HG02623 (cell line): Measurements from ENCODE around the gene KCNQ4.

ENCODE experiments used
- ATAC-seq: cut with Tn5 transposase; IDR thresholded peaks from one replicate; pipeline ENCODE4 v1.9.1; 2021; ENCODE audit warnings: moderate library complexity; ENCODE audit not compliant: unreplicated experiment

The KCNQ4 gene

DNA sequence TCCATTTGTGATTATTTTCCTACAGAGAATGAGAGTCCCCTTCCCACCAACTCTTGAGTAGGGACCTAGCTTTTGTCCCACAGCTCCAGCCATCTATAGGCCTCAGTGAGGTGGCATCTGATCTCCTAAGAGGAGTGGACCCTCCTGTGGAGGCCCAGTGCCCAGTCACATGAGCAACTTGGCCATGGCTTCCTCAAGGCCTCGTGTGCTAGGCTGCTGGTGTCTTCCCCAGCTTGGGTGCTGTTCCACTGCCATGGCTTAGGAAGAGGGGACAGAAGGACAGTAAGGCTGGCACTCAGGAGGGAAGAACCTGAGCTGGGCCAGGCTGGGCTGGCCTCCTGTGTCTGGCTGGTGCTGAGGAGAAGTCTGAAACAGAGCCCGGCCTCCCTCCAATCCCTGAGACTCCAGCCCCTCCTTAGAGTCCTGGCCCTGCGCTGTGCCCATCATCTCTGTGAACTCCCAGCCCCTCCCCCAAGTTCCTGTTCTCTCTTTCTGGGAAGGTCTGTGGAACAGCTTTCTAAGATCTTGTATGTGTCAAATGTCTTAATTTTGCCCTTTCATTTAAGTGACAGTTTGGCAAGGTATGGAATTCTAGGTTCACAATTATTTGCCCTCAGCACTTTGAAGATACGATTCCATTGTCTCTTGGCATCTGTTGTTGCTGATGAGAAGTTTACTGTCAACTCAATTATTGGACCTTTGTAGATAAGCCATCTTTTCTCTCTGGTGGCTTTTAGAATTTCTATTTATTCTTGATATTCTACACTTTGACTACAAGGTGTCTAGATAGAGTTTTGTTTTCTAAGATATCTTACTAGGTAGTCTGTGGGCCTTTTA is 7.1 kb upstream of the KCNQ4 start:
- no peak for ATAC-seq

- ATAC-seq = no peak
Measured at GRCh38 chr1:40777224-40777970, 6.2 kb upstream of the KCNQ4 start.

GRCh38 chr1:40780678-40781607 is 2.6 kb upstream of the KCNQ4 start:
- no peak for ATAC-seq

DNA sequence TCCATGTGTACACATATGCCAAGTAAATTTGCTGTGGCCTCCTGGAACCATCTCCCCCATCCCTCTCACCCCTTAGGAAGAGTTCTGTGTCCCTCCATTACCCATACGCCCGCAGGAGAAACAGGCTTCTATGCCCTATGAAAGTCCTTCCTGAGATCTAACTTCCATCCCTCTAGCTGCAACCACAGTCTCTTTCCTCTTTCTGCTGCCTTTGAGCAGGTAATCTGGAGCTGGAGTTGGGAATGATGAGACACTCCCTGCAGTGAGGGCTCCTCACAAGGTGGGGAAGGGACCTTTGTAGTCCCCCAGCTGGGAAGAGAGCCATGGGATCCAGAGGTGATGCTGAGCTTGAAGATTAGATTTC is 2.0 kb upstream of the KCNQ4 start:
- ATAC-seq = no peak

- no peak for ATAC-seq
Measured at GRCh38 chr1:40782371-40782956, 1.1 kb upstream of the KCNQ4 start.

DNA sequence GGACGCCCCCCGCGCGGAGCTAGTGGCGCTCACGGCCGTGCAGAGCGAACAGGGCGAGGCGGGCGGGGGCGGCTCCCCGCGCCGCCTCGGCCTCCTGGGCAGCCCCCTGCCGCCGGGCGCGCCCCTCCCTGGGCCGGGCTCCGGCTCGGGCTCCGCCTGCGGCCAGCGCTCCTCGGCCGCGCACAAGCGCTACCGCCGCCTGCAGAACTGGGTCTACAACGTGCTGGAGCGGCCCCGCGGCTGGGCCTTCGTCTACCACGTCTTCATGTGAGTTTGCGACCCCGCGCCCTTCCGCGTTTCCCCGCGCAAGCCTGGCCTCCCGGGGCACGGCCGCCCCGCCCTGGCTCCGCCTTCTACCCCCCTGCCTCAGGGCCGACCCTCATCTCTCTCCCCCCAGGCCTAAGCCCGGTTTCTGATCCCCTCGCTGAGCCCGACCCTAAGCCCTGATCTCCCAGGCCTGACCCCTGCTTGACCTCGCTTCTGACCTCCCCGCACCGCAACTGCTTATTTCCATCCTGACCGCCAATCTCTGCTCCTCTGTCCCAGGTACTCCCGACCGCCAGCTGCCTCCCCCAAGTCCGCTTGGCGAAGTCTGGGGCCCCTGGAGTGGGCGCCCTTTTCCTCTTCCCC is 669 bp downstream of the KCNQ4 start:
- no peak for ATAC-seq

GRCh38 chr1:40784771-40785151 is 1.2 kb downstream of the KCNQ4 start:
- no peak for ATAC-seq

- no peak for ATAC-seq
Measured at GRCh38 chr1:40785446-40785845, 1.9 kb downstream of the KCNQ4 start.

GRCh38 chr1:40786171-40786994 is 2.8 kb downstream of the KCNQ4 start:
- ATAC-seq = no peak

GRCh38 chr1:40786995-40787705 is 3.6 kb downstream of the KCNQ4 start:
- no peak for ATAC-seq

- ATAC-seq = no peak
Measured at GRCh38 chr1:40787737-40788560, 4.4 kb downstream of the KCNQ4 start.

- no peak for ATAC-seq
Measured at GRCh38 chr1:40788561-40789341, 5.2 kb downstream of the KCNQ4 start.

GRCh38 chr1:40789342-40789598 is 5.7 kb downstream of the KCNQ4 start:
- no peak for ATAC-seq

DNA sequence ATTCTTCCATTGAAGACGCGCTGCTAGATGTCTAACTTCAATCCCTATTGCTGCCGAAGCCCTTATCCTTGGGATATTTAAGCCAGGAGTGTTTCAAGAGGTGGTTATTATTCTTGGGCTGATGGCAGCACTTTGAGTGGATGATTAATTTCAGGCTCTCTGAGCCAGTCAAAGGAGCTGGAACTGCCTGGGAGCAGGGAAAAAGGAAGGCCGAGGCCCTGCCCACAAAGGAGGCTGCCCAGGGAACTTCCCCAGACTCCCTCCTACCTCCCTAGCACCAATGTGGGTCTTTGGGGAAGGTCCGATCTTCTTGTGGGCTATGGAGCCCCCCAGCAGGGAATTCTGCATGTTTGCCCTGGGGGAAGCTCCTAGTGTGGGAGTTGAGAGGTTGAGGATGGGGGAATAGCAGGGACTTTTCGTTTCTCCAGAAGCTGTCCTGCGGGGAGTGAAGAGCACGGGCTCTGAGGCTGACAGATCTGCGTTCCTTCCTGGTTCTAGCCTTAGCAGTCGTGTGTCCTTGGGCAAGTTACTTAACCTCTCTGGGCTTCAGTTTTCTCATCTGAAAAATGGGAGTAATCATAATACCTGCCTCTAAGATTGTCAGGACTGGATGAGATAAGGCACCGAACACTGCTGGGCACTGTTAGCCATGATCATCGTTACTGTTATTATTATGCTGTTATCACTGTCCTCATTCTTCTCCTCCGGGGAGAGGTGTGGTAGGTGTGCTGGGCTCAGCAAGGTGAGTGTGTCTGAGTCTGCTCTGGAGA is 6.3 kb downstream of the KCNQ4 start:
- ATAC-seq = no peak

DNA sequence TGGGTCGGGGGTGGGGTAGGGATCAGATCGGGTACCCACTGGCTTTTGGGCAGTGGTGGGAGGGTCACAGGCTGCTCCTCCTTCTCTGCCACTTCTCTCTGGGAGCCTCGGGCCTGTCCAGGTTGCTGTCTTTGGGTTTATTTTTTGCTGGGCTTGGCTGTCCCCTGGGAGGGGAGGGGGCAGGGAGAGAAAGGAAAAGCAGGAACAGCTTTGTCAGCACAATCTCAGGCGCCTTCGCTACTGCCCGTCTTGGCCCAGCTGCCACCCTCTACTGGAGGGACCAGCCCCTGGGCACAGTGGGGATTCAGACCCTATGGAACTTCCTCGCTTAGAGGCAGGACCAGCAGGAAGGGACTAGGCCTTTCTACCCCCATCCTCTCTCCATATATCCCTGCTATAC is 8.4 kb downstream of the KCNQ4 start:
- ATAC-seq = no peak

GRCh38 chr1:40793617-40794016 is 10.0 kb downstream of the KCNQ4 start:
- ATAC-seq = no peak

GRCh38 chr1:40794048-40794447 is 10.5 kb downstream of the KCNQ4 start:
- no peak for ATAC-seq
